HG03108 (cell line): ENCODE data around the gene RIPPLY2.
"Not testable (repeated sequence)": the region's sequence is repeated elsewhere in the genome, so short reads cannot be mapped to it uniquely, and the experiment has no call there.

Experiments used
- ATAC-seq: cut with Tn5 transposase; IDR thresholded peaks from one replicate; pipeline ENCODE4 v1.9.1; 2021; ENCODE audit warnings: moderate library complexity; ENCODE audit not compliant: unreplicated experiment

RIPPLY2 gene, protein sequence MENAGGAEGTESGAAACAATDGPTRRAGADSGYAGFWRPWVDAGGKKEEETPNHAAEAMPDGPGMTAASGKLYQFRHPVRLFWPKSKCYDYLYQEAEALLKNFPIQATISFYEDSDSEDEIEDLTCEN

DNA sequence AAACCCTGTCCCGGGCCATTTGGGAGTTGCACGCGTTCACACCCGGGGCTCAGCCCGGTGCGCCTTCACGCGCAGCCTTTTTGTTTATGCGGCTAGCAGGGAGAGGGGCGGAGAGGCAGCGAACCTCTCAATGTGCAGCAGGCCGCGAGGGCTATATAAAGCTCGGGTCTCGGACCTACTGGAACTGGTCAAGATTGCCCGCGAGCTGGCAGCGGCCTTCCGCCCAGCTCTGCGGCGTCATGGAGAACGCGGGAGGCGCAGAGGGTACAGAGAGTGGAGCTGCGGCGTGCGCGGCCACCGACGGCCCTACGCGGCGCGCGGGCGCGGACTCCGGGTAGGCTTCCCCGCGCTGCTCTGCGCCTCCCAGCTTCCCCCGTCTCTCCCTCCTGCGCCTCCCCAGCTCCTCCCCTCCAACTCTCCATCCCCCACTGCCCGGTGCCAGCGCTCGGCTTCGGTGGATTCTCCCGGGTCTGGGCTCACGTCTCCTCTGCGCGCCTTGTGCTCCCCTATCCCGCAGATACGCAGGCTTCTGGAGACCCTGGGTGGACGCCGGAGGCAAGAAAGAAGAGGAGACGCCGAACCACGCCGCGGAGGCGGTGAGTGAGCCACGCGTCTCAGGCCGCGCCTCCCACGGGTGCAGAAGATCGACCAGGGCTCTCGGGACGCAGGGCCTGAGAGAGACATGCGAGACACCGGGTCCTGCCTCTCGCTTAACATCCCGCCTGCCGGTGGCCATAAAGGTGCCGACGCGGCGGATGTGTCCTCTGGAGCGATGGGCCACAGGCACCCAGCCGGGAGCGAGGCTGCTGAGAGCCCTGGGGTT is at the start of gene RIPPLY2:
Gene RIPPLY2, plus strand, starts transcription at position 183 of the 823 bp plus-strand sequence. Its CDS starts 57 bp downstream, at position 240.
- no peak for ATAC-seq

DNA sequence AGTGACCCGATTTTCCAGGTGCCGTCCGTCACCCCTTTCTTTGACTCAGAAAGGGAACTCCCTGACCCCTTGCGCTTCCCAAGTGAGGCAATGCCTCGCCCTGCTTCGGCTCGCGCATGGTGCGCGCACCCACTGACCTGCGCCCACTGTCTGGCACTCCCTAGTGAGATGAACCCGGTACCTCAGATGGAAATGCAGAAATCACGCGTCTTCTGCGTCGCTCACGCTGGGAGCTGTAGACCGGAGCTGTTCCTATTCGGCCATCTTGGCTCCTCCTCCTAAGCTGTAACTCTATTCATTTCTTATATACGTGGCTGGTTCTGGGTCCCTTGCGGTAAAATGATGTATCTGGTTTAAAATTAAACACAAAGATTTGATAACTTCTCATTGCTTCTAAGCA is 49.7 kb upstream of the RIPPLY2 start:
- not testable (repeated sequence) for ATAC-seq

- ATAC-seq = no peak
Observed at GRCh38 chr6:83804886-83805285, 48.3 kb upstream of the RIPPLY2 start.

DNA sequence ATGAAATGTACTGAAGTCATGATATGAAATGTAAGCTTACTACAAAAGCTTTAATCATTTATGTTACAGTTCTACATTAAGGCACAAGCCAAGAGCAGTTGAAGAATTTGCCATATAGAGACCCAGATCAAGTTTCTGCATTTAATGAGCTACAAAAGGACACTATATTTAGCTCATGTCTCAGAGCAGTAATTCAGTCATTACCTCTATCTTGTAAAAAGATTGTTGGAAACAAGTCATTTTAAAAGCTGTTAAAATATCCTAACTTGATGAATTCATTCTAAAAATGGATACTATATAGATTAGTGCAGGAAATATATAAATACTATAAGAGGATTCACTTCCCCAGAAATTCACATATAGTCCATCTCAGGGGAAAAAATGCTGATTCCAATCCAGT is 45.2 kb upstream of the RIPPLY2 start:
- ATAC-seq = no peak

- no peak for ATAC-seq
Observed at GRCh38 chr6:83808926-83809325, 44.2 kb upstream of the RIPPLY2 start.

GRCh38 chr6:83812595-83812994 is 40.6 kb upstream of the RIPPLY2 start:
- no peak for ATAC-seq

- no peak for ATAC-seq
Observed at GRCh38 chr6:83815631-83816272, 37.4 kb upstream of the RIPPLY2 start.

DNA sequence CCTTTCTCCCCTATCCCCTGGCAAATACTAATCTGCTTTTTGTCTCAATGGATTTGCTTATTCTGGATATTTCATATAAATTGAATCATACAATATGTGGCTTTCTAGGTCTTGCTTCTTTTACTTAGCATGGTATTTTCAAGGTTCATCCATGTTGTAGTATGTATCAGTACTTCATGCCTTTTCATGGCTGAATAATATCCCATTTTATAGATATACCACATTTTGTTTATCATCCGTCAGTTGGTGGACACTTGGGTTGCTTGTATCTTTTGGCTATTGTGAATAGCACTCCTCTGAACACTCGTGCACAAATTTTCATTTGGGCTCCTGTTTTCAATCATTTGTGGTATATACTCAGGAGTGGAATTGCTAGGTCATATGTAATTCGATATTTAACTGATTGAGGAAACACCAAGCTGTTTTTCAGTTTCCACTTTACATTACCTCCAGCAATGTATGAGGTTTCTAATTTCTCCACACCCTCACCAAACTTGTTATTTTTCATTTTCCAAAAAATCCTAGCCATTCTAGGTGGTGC is 30.5 kb upstream of the RIPPLY2 start:
- ATAC-seq = no peak

GRCh38 chr6:83824388-83824801 is 28.8 kb upstream of the RIPPLY2 start:
- ATAC-seq = no peak

DNA sequence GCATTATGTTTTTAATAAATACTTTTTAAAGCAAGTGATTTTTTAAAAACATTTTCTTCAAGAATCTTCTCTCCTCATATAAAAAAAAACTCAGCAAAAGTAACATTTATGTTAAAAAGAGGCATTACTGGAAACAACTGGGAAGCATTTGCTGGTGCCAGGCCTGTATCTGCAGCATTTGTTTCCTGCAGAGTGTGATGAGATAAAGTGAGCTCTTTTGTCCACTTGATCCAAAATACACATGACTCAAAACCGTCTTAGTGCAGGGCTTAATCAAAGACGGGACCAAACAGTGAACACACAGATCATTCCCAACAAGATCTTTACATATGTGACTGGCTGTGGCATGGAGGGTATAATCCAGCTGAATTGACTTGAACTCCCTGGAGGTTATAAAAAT is 28.3 kb upstream of the RIPPLY2 start:
- ATAC-seq = no peak

- no peak for ATAC-seq
Observed at GRCh38 chr6:83827050-83827449, 26.1 kb upstream of the RIPPLY2 start.

GRCh38 chr6:83838727-83839126 is 14.4 kb upstream of the RIPPLY2 start:
- no peak for ATAC-seq

DNA sequence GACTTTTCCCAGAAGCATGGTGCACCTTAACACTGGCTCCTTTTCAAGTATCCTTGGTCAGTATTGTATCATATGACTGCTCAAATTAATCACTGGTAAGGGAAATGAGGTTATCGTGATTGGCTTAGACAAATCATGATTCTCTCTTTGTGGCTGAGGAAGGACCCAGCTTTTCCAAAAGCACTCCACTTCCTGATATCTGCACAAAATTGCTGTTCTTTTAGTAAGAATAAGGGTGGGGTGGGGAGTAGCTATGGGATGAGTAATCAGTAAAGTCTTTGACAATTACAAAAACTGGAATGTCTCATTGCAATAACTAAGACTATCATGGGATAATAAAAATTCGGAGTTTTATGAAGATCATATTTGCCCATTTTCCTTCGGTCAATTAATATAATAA is 9.0 kb upstream of the RIPPLY2 start:
- no peak for ATAC-seq

DNA sequence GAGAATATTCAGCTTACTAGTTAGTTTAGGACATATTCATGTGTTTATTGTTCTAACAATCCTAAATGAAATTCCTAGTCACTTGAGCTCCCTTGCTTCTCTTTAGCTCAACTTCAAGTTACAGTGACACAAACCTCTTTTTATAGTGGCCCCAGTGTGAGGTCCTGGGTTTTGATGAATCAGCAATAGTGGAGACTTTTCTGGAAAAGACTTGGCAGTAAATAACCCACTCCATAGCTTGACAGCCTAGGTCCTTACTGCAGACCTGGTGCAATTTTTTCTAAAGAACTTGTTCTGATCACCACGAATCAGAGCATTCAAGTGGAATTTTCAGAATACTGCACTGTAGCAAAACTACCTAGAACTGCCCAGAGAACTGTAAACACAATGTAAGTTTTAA is 6.9 kb upstream of the RIPPLY2 start:
- no peak for ATAC-seq

DNA sequence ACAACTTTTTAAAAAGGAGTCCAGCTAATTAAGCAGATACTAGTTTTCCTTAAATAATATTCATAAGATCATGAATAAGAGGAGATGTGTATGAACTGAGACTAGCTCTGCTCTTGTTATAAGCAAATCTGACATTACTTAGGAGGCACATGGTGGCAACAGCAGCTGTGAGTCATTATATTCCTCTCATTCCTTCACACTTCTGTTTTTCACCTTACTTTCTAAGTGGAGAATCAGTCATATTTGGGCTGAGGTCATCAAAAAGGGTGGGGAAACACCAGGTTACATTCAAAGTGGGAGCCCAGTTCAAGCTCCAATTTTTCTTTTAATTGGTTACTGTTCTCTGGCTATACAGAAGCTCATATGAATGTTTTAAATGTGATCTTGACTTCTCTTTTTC is 6.0 kb upstream of the RIPPLY2 start:
- peak; percentile 67 for ATAC-seq

GRCh38 chr6:83849127-83849526 is 4.0 kb upstream of the RIPPLY2 start:
- no peak for ATAC-seq

GRCh38 chr6:83849610-83850009 is 3.5 kb upstream of the RIPPLY2 start:
- ATAC-seq = no peak

- no peak for ATAC-seq
Observed at GRCh38 chr6:83852528-83853177, 507 bp upstream of the RIPPLY2 start.

DNA sequence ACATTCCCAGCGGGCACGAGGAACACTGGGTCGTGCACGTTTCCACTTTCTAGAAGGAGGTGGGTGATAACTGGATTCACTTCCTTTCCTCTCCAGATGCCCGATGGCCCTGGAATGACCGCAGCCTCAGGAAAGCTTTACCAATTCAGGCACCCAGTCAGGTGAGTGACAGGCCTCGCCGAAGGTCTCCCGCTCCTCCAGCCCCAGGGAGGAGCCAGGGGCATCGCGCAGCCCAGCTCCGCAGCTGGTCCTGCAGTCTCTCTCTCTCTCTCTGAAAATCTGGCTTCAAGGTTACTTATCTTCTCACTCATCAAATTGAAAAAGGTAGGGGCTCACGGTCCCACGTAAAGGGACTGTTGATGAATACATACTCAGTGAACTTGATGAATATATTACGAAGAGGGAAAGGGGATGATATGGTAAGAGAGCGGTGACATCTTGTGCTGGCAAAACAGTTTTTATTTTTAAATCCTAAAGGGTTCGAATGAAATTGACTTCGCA is 891 bp downstream of the RIPPLY2 start:
- ATAC-seq = no peak

GRCh38 chr6:83854766-83855165 is 1.6 kb downstream of the RIPPLY2 start:
- no peak for ATAC-seq
